Measurements from ENCODE around the gene RNF224.

- TF ChIP-seq POLR2A (IDR thresholded peaks at IDR 0.05; ENCODE audit: low read depth, low read length) (no peak), SPI1 (IDR thresholded peaks at IDR 0.05; ENCODE audit: low read depth, low read length) (no peak), POLR2AphosphoS5 (IDR thresholded peaks at IDR 0.05; ENCODE audit: low read depth, low read length) (no peak)
Observed at GRCh38 chr9:137180491-137180890, 46.8 kb upstream of the RNF224 start.
